ENCODE measurements around the gene BST1.

BST1 gene

GRCh38 chr4:15702941-15703403, at the start of gene BST1:
TSS of gene BST1 (plus strand) at chr4:15703065. CDS start at chr4:15703145, 80 bp downstream.
- DNase-seq = no peak

GRCh38 chr4:15653420-15653819, 49.4 kb upstream of the BST1 start:
- no peak for DNase-seq

GRCh38 chr4:15653864-15654592, 48.8 kb upstream of the BST1 start:
- DNase-seq = no peak

- DNase-seq = no peak
Measured at GRCh38 chr4:15654593-15655222, 48.2 kb upstream of the BST1 start.

GRCh38 chr4:15655223-15656037, 47.4 kb upstream of the BST1 start, which contains the start of gene FBXL5:
TSS of gene FBXL5 (minus strand) at chr4:15655357. CDS start at chr4:15655287, 70 bp downstream.
- peak; percentile 41 for DNase-seq

- no peak for DNase-seq
Measured at GRCh38 chr4:15656038-15656470, 46.8 kb upstream of the BST1 start.

GRCh38 chr4:15657366-15657765, 45.5 kb upstream of the BST1 start:
- DNase-seq = no peak

GRCh38 chr4:15658136-15658770, 44.6 kb upstream of the BST1 start:
- no peak for DNase-seq

- no peak for DNase-seq
Measured at GRCh38 chr4:15658781-15659180, 44.1 kb upstream of the BST1 start.

- no peak for DNase-seq
Measured at GRCh38 chr4:15659768-15660570, 42.9 kb upstream of the BST1 start.

- no peak for DNase-seq
Measured at GRCh38 chr4:15665753-15666365, 37.0 kb upstream of the BST1 start.

GRCh38 chr4:15667006-15667405, 35.9 kb upstream of the BST1 start:
- DNase-seq = no peak

GRCh38 chr4:15668566-15669435, 34.1 kb upstream of the BST1 start:
- DNase-seq = no peak

- no peak for DNase-seq
Measured at GRCh38 chr4:15670576-15670975, 32.3 kb upstream of the BST1 start.

GRCh38 chr4:15672101-15672500, 30.8 kb upstream of the BST1 start:
- no peak for DNase-seq

- DNase-seq = no peak
Measured at GRCh38 chr4:15673337-15673736, 29.5 kb upstream of the BST1 start.

- DNase-seq = no peak
Measured at GRCh38 chr4:15674046-15674445, 28.8 kb upstream of the BST1 start.

GRCh38 chr4:15674926-15675325, 27.9 kb upstream of the BST1 start:
- no peak for DNase-seq

GRCh38 chr4:15675356-15675755, 27.5 kb upstream of the BST1 start:
- no peak for DNase-seq

- no peak for DNase-seq
Measured at GRCh38 chr4:15676039-15676438, 26.8 kb upstream of the BST1 start.

GRCh38 chr4:15676899-15677298, 26.0 kb upstream of the BST1 start:
- DNase-seq = no peak
